Stimulated activated CD4-positive, alpha-beta T cell treated with anti-CD3 and anti-CD28 coated beads, TNF-alpha, amount 100 ng/mL, for 24 hours (primary cell): ENCODE data around the gene YIF1B.

ENCODE experiments used
- DNase-seq, 3 experiments: peaks; one replicate each; pipeline ENCODE4 v3.0.0-alpha.2; 2020; ENCODE audit warnings: low read depth in 3 of 3

Gene YIF1B

GRCh38 chr19:38304866-38305429 lies 10.8 kb downstream of the YIF1B start:
- DNase-seq = no peak

GRCh38 chr19:38304352-38304865 lies 11.3 kb downstream of the YIF1B start:
- DNase-seq = no peak

GRCh38 chr19:38303517-38304351 lies 12.0 kb downstream of the YIF1B start, which contains the start of gene C19orf33:
C19orf33 (plus strand) TSS chr19:38304251; CDS start chr19:38304262, 11 bp downstream.
- DNase-seq = no peak

GRCh38 chr19:38298821-38299680 lies 16.7 kb downstream of the YIF1B start:
- DNase-seq = no peak

- DNase-seq = no peak
These were observed 21.7 kb downstream of the YIF1B start for GRCh38 chr19:38294090-38294489.

GRCh38 chr19:38293281-38293680 lies 22.5 kb downstream of the YIF1B start:
- no peak for DNase-seq

GRCh38 chr19:38291855-38292254 lies 23.9 kb downstream of the YIF1B start:
- DNase-seq = no peak

GRCh38 chr19:38290631-38291147 lies 25.1 kb downstream of the YIF1B start:
- DNase-seq = no peak

GRCh38 chr19:38289955-38290354 lies 25.8 kb downstream of the YIF1B start:
- no peak for DNase-seq

GRCh38 chr19:38288123-38288855 lies 27.5 kb downstream of the YIF1B start:
- DNase-seq = no peak

- no peak for DNase-seq
These were observed 28.1 kb downstream of the YIF1B start for GRCh38 chr19:38287604-38288003.

- no peak for DNase-seq
These were observed 30.2 kb downstream of the YIF1B start for GRCh38 chr19:38285567-38285966.

- no peak for DNase-seq
These were observed 31.3 kb downstream of the YIF1B start for GRCh38 chr19:38284422-38284821.

- no peak for DNase-seq
These were observed 32.5 kb downstream of the YIF1B start for GRCh38 chr19:38283271-38283670.

- DNase-seq = no peak
These were observed 33.8 kb downstream of the YIF1B start for GRCh38 chr19:38281811-38282566.

GRCh38 chr19:38280030-38280921 lies 35.5 kb downstream of the YIF1B start:
- DNase-seq = no peak

- no peak for DNase-seq
These were observed 37.0 kb downstream of the YIF1B start for GRCh38 chr19:38278751-38279150.

- DNase-seq = no peak
These were observed 37.6 kb downstream of the YIF1B start for GRCh38 chr19:38277969-38278680.

GRCh38 chr19:38277549-38277948 lies 38.2 kb downstream of the YIF1B start:
- no peak for DNase-seq
